ENCODE data around the gene ZCCHC10.
"Not testable (repeated sequence)": the region's sequence is repeated elsewhere in the genome, so short reads cannot be mapped to it uniquely, and the experiment has no call there.

The ZCCHC10 gene

GRCh38 chr5:133041157-133041784 is 14.9 kb upstream of the ZCCHC10 start:
- DNase-seq, result no peak

DNA sequence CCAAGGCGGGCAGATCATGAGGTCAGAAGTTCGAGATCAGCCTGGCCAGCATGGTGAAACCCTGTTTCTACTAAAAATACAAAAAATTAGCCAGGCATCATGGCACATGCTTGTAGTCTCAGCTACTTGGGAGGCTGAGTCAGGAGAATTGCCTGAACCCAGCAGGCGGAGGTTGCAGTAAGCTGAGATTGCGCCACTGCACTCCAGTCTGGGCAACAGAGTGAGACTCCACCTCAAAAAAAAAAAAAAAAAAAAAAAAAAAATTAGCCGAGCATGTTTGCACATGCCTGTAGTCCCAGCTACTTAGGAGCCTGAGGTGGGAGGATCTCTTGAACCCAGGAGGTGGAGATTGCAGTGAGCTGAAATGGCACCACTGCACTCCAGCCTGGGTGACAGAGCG is 10.3 kb upstream of the ZCCHC10 start:
- not testable (repeated sequence) for DNase-seq

DNA sequence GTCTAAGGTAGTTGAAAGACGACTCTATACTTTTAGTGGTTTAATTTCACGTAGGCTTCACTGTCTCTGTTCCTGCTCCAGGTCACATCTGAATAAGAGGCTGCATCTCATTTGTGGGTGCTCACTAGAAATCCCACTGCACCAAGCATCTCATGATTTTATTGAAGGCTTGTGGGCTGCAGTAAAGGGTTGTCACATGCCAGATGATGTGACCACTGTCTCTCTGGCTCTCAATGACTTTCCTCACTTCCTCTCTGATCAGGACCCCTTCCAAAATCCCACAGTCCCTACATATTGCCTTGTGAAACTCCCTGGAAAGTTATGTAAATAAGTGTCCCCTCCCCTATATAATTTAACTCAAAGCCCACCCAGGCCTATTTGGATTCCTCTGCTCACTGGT is 8.9 kb upstream of the ZCCHC10 start:
- no peak for DNase-seq

- no peak for DNase-seq
Observed at GRCh38 chr5:133034064-133034463, 7.7 kb upstream of the ZCCHC10 start.

GRCh38 chr5:133032852-133033742 is 6.7 kb upstream of the ZCCHC10 start:
- DNase-seq, result no peak

DNA sequence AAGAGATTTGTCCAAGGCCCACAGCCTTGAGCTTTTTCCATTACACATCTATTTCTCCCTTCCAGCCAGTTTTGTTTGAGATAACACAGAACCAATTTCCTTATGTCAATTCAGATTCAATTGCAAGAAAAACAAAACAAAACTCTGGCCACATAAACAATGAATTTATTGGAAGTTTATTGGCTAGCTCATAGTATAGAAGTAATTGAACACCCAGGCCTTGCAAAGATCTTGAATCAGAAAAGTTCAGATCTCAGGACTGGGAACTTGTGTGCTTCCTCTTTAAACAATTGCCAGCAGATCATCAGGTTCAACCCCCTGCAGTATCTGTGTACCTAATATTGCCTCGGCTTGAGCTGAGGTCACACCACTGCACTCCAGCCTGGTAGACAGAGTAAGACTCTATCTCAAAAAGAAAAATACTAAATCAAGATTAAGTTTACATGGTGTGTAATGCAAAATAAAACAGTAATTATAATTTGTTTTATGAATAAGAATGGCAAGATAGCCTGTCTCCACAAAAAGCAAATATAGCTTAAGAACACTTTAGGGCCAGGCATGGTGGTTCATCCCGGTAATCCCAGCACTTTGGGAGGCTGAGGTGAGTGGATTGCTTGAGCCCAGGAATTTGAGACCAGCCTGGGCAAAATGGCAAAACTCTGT is 4.1 kb upstream of the ZCCHC10 start:
- DNase-seq, result no peak

DNA sequence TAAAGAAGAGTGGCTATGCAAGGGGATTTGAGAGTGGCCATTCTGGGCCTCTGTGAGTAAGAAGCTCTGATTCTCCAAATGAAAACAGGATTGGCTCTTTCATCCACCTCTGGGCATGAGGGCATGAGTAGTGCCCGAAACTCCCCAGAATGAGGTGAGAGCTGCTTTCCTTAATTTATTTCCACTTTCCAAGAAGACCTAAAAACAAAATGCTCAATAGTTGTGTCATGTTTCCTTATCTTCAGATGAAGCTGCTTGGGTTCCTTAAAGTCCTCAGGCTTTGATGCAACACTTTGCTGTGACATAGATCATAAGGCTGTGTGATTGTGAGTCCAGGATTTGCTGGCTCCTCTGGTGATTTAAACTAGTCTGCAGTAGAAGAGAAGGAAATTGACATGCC is 3.1 kb upstream of the ZCCHC10 start:
- no peak for DNase-seq

DNA sequence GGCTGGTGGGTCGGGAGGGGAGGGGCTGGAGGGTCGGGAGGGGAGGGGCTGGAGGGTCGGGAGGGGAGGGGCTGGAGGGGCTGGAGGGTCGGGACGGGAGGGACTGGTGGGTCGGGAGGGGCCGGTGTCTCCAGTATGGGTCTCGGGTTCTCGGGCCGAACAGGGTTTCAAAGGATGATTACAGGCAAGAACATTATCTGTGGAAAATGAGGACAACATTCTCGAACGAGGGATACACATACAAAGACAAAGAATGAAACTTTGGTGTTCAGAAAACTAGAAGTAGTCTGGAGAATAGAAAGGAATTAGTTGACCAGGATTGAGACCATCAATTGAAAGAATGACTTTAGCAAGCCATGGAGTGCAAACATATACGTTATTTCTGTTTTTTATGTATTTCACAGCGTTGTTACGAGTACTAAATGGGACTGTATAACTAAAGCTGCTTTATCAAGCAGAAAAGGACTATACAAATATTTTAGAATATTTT is 360 bp upstream of the ZCCHC10 start:
- DNase-seq, result no peak

DNA sequence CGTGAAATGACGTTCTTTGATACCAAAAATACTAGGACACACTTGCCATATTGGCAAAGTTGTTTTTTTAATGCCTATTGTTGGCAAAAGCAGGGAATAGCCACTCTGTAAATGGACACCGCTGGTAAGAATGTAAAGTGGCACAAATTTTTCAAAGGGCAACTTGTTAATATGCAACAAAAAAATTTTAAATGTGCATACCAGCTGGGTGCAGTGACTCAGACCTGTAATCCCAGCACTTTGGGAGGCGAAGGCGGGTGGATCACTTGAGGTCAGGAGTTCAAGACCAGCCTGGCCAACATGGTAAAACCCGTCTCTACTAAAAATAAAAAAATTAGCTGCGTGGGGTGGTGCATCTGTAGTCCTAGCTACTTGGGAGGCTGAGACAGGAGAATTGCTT is 6.9 kb downstream of the ZCCHC10 start:
- not testable (repeated sequence) for DNase-seq

GRCh38 chr5:133017964-133018363 is 8.4 kb downstream of the ZCCHC10 start:
- DNase-seq, result no peak

- no peak for DNase-seq
Observed at GRCh38 chr5:133015466-133015865, 10.9 kb downstream of the ZCCHC10 start.

GRCh38 chr5:133008455-133008854 is 17.9 kb downstream of the ZCCHC10 start:
- not testable (repeated sequence) for DNase-seq

GRCh38 chr5:133006653-133007052 is 19.7 kb downstream of the ZCCHC10 start:
- DNase-seq, result no peak

GRCh38 chr5:132999246-132999645 is 27.1 kb downstream of the ZCCHC10 start:
- no peak for DNase-seq

GRCh38 chr5:132998556-132998955 is 27.8 kb downstream of the ZCCHC10 start:
- no peak for DNase-seq

DNA sequence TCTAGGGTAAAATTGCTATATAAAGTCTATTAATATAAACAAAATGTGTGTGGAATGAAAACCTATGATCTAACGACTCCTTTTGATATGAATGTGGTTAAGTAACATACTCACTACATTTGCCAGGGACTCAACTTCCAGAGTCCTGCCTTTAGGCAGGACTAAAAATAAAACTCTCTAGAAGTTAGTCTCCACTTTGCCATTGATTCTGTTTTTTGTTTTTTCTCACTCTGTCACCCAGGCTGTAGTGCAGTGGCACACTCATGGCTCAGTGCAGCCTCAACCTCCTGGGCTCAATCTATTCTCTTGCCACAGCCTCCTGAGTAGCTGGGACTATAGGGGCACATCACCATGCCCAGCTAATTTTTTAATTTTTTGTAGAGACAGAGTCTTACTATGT is 30.0 kb downstream of the ZCCHC10 start:
- no peak for DNase-seq

GRCh38 chr5:132987531-132988408 is 38.6 kb downstream of the ZCCHC10 start:
- no peak for DNase-seq

GRCh38 chr5:132982971-132983370 is 43.4 kb downstream of the ZCCHC10 start:
- not testable (repeated sequence) for DNase-seq

DNA sequence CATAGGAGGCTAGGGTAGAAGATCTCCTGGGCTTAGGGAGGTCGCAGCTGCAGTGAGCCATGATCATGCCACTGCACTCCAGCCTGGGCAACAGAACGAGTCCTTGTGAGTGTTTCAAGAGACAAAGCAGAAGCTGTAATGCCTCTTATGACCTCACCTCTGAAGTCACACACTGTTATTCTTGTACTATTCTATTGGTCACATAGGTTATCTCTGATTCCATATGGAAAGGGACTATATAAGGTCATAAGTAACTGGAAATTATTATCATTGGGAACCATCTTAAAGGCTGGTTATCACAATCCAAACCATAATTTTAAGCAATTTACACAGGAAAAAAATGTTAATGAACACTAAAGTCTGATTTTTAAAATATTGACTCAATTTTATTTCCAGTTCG is 45.1 kb downstream of the ZCCHC10 start:
- DNase-seq, result no peak

- DNase-seq, result no peak
Observed at GRCh38 chr5:132979976-132980375, 46.4 kb downstream of the ZCCHC10 start.

DNA sequence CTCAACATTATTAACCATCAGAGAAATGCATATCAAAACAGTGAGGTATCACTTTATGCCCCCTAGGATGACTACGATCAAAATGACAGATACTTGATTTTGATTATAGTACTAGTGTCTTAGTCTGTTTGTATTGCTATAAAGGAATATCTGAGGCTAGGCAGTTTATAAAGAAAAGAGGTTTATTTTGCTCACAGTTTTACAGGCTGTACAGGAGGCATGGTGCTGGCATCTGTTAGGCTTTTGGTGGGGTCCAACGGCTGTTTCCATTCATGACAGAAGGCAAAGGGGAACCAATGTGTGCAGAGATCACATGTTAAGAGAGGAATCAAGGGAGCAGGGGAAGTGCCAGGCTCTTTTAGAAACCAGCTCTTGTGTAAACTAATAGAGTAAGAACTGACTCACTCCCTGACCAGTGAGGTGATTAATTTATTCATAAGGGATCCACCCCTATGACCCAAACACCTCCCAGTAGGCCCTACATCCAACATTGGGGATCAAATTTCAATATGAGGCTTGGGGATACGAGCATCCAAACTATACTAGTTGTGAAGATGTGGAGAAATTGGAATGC is 46.9 kb downstream of the ZCCHC10 start:
- no peak for DNase-seq

DNA sequence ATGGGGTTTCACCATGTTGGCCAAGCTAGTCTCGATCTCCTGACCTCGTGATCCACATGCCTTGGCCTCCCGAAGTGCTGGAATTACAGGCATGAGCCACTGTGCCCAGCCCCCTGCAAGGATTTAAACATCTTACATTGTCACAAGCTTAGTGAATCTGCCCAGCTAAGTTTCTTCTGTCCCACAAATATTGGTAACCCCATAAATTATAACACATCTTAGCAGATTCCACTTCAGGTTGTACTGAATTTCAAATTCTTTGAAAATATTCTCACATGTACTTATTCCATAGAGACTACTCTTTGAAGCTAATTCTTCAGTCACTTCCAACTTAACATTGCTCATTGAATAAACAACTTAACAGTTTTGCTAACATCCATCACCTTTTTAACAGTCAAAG is 49.5 kb downstream of the ZCCHC10 start:
- no peak for DNase-seq

All from CD4-positive, alpha-beta T cell treated with Interleukin-10 for 1 hour (primary cell).